Subcutaneous abdominal adipose tissue (tissue), 5 donors: ENCODE measurements around the gene ACAA2.
A peak's percentile ranks its signal among the peaks of the same experiment; 100 is the strongest.
"Not testable (repeated sequence)": the region's sequence is repeated elsewhere in the genome, so short reads cannot be mapped to it uniquely, and the experiment has no call there.

Experiments
- H3K27ac ChIP-seq: one replicate; pipeline ENCODE4 v1.7.0; 2013; ENCODE audit warnings: low read depth, mild to moderate bottlenecking, inconsistent platforms, low read length, moderate library complexity
- H3K27me3 ChIP-seq, 5 donors: one replicate each; pipeline ENCODE4 v1.7.0; 2013; ENCODE audit warnings: low read length in 5 of 5, inconsistent platforms in 1 of 5; ENCODE audit not compliant: control insufficient read depth in 5 of 5, insufficient read depth in 4 of 5
- H3K36me3 ChIP-seq, 5 donors: one replicate each; pipeline ENCODE4 v1.7.0; 2013; ENCODE audit warnings: low read length in 5 of 5; ENCODE audit not compliant: control insufficient read depth in 5 of 5, insufficient read depth in 5 of 5
- H3K4me1 ChIP-seq, 5 donors: one replicate each; pipeline ENCODE4 v1.7.0; 2013; ENCODE audit warnings: low read length in 5 of 5, mild to moderate bottlenecking in 3 of 5, moderate library complexity in 1 of 5; ENCODE audit not compliant: control insufficient read depth in 5 of 5, insufficient read depth in 5 of 5
- H3K4me3 ChIP-seq, 5 donors: one replicate each; pipeline ENCODE4 v1.7.0; 2013; ENCODE audit warnings: low read length in 5 of 5, low read depth in 1 of 5
- H3K9ac ChIP-seq, 5 donors: one replicate each; pipeline ENCODE4 v1.7.0; 2013; ENCODE audit warnings: low read length in 5 of 5, mild to moderate bottlenecking in 4 of 5, moderate library complexity in 3 of 5
- H3K9me3 ChIP-seq, 5 donors: one replicate each; pipeline ENCODE4 v1.7.0; 2013; ENCODE audit warnings: low read length in 5 of 5; ENCODE audit not compliant: control insufficient read depth in 5 of 5
- donor health status: healthy.
- donor health status: healthy.
- donor health status: healthy.
- donor health status: healthy.
- donor health status: healthy.

Gene ACAA2

DNA sequence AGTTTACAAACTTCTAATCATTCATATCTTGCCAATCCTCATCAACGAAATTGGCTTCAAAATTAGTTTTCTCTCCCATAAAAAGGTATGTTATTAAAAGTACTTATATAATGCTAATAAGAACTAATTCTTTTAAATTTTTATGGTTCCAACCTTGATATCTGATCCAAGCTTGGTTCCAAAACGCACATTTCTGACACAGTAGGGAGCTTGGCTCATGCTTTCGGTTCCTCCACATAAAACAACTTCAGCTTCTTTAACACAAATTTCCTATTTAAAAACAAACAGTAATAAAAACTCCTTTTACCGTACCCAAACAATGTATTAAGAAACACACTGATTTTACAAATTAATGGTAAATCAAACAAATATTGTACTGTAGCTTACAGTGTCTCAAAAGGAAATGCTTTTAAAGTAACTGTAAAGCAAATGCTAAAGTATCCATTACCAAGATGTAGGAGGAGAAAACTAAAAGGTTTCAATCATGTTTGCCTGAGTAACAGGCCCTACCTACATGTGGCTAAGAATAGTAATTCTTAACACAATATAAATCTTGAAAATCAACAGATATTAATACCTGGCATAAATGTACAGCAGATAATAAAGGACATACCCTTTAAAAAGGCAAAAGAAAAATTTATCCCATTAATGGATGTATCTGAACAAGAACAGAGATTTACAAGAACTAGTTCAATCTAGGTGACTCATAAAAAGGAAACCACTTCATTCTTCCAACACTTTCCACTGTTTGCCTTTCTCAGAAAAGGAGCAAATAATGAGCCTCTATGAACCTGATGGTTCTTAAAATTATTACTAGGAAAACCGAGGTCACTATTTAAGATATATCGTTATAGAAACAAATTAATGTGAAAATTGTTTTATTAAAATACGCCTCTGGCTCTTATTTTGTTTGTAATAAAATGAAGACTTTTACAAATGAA lies 17.5 kb downstream of the ACAA2 start:
- no peaks in the 10 kb centered on the region for H3K9me3 ChIP-seq
- H3K27me3 ChIP-seq, result no peaks in the 10 kb centered on the region
- no peak overlapping the region for H3K4me3 ChIP-seq
- H3K9ac ChIP-seq, result no peak overlapping the region
- no peaks in the 10 kb centered on the region for H3K4me1 ChIP-seq
- H3K36me3 ChIP-seq, result peaks cover 39 to 57% (median 57%) of the 10 kb centered on the region in 5 donors
- H3K27ac ChIP-seq, result no peak overlapping the region

DNA sequence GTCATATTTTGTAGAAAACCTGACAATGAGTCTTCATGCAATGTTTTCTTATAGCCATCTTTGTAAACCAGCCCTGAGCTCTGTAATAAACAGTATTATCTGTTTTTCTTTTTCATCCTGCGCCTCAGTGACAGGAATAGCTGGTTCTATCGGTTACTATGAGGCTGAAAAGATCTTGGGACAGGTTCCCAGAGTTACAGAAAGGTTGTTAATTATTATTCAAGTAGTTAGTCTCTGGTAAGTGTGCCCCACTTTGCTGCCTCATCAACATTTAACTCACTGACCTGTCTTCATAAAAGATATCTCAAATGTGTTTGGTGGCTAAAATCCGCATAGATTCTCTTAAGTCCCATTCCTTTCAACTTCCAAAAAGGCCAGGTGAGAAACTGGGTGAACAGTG lies 18.6 kb downstream of the ACAA2 start:
- no peaks in the 10 kb centered on the region for H3K27me3 ChIP-seq
- no peaks in the 10 kb centered on the region for H3K9me3 ChIP-seq
- no peak overlapping the region for H3K9ac ChIP-seq
- no peaks in the 10 kb centered on the region for H3K4me1 ChIP-seq
- peaks cover 49 to 69% (median 68%) of the 10 kb centered on the region in 5 donors for H3K36me3 ChIP-seq
- H3K4me3 ChIP-seq, result no peak overlapping the region
- no peak overlapping the region for H3K27ac ChIP-seq

GRCh38 chr18:49789560-49790134 lies 23.7 kb downstream of the ACAA2 start:
- H3K4me3 ChIP-seq, H3K27ac ChIP-seq, H3K9me3 ChIP-seq, H3K4me1 ChIP-seq, H3K27me3 ChIP-seq, H3K9ac ChIP-seq: not testable (repeated sequence)
- H3K36me3 ChIP-seq, result peaks cover 65 to 89% (median 82%) of the 10 kb centered on the region in 5 donors

- Histone ChIP-seq H3K4me3 (no peak overlapping the region), H3K27ac (no peak overlapping the region), H3K36me3 (peaks cover 67 to 88% (median 82%) of the 10 kb centered on the region in 5 donors)
Measured at GRCh38 chr18:49788327-49788898, 24.9 kb downstream of the ACAA2 start.

GRCh38 chr18:49786019-49786720 lies 27.2 kb downstream of the ACAA2 start:
- Histone ChIP-seq H3K9me3 (no peaks in the 10 kb centered on the region), H3K36me3 (peaks cover 65 to 87% (median 82%) of the 10 kb centered on the region in 5 donors), H3K4me3 (no peak overlapping the region), H3K9ac (no peak overlapping the region), H3K27ac (no peak overlapping the region), H3K27me3 (no peaks in the 10 kb centered on the region), H3K4me1 (no peaks in the 10 kb centered on the region)

More at GRCh38 chr18:49788327-49788898, 24.9 kb downstream of the ACAA2 start:
- peak overlapping the region in 1 of 5 donors; percentile 14 for H3K9ac ChIP-seq
- no peaks in the 10 kb centered on the region for H3K9me3 ChIP-seq
- no peaks in the 10 kb centered on the region for H3K4me1 ChIP-seq
- no peaks in the 10 kb centered on the region for H3K27me3 ChIP-seq

DNA sequence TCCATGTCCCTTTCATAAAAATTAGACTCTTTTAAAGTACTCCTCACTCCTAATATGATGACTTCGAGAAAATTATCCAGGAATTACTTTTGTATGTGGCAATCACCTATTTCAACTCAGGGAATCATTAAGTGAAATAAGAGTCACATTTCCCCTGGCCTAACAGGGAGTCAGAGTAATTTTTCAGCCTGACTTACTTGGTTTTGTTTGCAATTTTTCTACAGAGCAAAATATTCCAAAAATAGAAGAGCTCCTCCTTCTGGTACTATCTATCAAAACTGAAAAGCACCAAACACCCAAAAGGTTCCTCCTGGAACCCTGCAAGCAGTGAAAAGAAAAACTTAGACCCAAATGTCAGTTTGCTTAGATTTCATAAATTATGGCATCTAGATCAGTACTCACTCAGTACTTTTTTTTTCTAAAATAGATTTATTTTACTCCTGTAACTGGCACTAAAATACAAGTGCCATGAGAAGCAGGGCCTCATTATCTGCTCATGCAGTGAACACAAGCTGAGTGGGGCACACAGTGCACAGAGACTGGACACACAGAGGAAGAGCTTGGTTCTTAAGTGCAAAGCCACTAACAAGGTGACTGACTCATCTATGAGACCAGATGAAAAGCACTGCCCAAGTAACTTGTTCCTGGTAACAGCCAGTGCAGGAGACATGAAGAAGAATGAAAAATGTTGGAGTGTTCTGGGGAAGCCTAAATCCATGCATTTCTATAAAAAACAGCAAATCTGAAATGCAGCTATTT lies 28.7 kb downstream of the ACAA2 start:
- H3K27me3 ChIP-seq, result no peaks in the 10 kb centered on the region
- H3K4me3 ChIP-seq, result no peak overlapping the region
- H3K36me3 ChIP-seq, result peaks cover 63 to 86% (median 80%) of the 10 kb centered on the region in 5 donors
- H3K9ac ChIP-seq, result no peak overlapping the region
- H3K4me1 ChIP-seq, result no peaks in the 10 kb centered on the region
- no peaks in the 10 kb centered on the region for H3K9me3 ChIP-seq
- H3K27ac ChIP-seq, result no peak overlapping the region

GRCh38 chr18:49783631-49784030 lies 29.7 kb downstream of the ACAA2 start:
- H3K4me3 ChIP-seq, H3K9me3 ChIP-seq, H3K9ac ChIP-seq, H3K27me3 ChIP-seq, H3K4me1 ChIP-seq, H3K27ac ChIP-seq: not testable (repeated sequence)
- peaks cover 61 to 85% (median 78%) of the 10 kb centered on the region in 5 donors for H3K36me3 ChIP-seq

- H3K36me3 ChIP-seq, result peaks cover 26 to 47% (median 42%) of the 10 kb centered on the region in 5 donors
- peaks cover 0 to 6% (median 0%) of the 10 kb centered on the region in 5 donors for H3K9me3 ChIP-seq
- no peak overlapping the region for H3K27ac ChIP-seq
- no peak overlapping the region for H3K9ac ChIP-seq
- H3K4me1 ChIP-seq, result no peaks in the 10 kb centered on the region
- H3K4me3 ChIP-seq, result no peak overlapping the region
- no peaks in the 10 kb centered on the region for H3K27me3 ChIP-seq
Measured at GRCh38 chr18:49778826-49779465, 34.4 kb downstream of the ACAA2 start.
